HG03097 (cell line): ENCODE results near the gene GALNT17.

ENCODE experiments used
- ATAC-seq: cut with Tn5 transposase; IDR thresholded peaks from one replicate; pipeline ENCODE4 v1.9.1; 2021; ENCODE audit not compliant: unreplicated experiment, low FRiP score

GALNT17 gene

GRCh38 chr7:71326595-71326994, 194.7 kb downstream of the GALNT17 start:
- ATAC-seq, result no peak

- ATAC-seq, result no peak
Measured at GRCh38 chr7:71327946-71328345, 196.0 kb downstream of the GALNT17 start.

GRCh38 chr7:71329030-71329660, 197.2 kb downstream of the GALNT17 start:
- ATAC-seq, result no peak

- no peak for ATAC-seq
Measured at GRCh38 chr7:71332207-71332606, 200.3 kb downstream of the GALNT17 start.

- ATAC-seq, result no peak
Measured at GRCh38 chr7:71334541-71334940, 202.6 kb downstream of the GALNT17 start.

- ATAC-seq, result no peak
Measured at GRCh38 chr7:71338866-71339265, 206.9 kb downstream of the GALNT17 start.

- no peak for ATAC-seq
Measured at GRCh38 chr7:71339924-71340323, 208.0 kb downstream of the GALNT17 start.

- no peak for ATAC-seq
Measured at GRCh38 chr7:71342202-71342601, 210.3 kb downstream of the GALNT17 start.

GRCh38 chr7:71343039-71343438, 211.1 kb downstream of the GALNT17 start:
- ATAC-seq, result no peak

- no peak for ATAC-seq
Measured at GRCh38 chr7:71343892-71344291, 211.9 kb downstream of the GALNT17 start.

GRCh38 chr7:71345117-71345884, 213.4 kb downstream of the GALNT17 start:
- no peak for ATAC-seq

GRCh38 chr7:71348821-71349681, 217.1 kb downstream of the GALNT17 start:
- no peak for ATAC-seq

GRCh38 chr7:71349682-71350481, 217.9 kb downstream of the GALNT17 start:
- no peak for ATAC-seq

- ATAC-seq, result no peak
Measured at GRCh38 chr7:71350680-71351079, 218.7 kb downstream of the GALNT17 start.

- no peak for ATAC-seq
Measured at GRCh38 chr7:71354716-71355115, 222.8 kb downstream of the GALNT17 start.

GRCh38 chr7:71361451-71362032, 229.6 kb downstream of the GALNT17 start:
- no peak for ATAC-seq

- ATAC-seq, result no peak
Measured at GRCh38 chr7:71362240-71362639, 230.3 kb downstream of the GALNT17 start.

GRCh38 chr7:71363223-71363622, 231.3 kb downstream of the GALNT17 start:
- ATAC-seq, result no peak

GRCh38 chr7:71363627-71364026, 231.7 kb downstream of the GALNT17 start:
- ATAC-seq, result no peak

GRCh38 chr7:71364551-71364950, 232.6 kb downstream of the GALNT17 start:
- ATAC-seq, result no peak
